HFF-Myc (cell line): ENCODE data around the gene ANLN.

Experiments used
- DNase-seq: peaks from one replicate; pipeline ENCODE4 v3.0.0-alpha.2; 2011; ENCODE audit warnings: low read depth; ENCODE audit errors: extremely low read depth
- H3K4me3 ChIP-seq: replicated peaks from 2 replicates; pipeline ENCODE4 v1.5.1; 2011; ENCODE audit warnings: low read depth, mild to moderate bottlenecking, control low read depth, low read length
- CTCF ChIP-seq: IDR thresholded peaks from 2 replicates; pipeline ENCODE4 v1.5.1; 2012; ENCODE audit warnings: mild to moderate bottlenecking, low read depth, low read length, control low read depth; ENCODE audit errors: missing control alignments

Gene ANLN

GRCh38 chr7:36390199-36391090, 783 bp downstream of the ANLN start:
- DNase-seq, result peak; percentile 43

GRCh38 chr7:36391436-36392198, 2.0 kb downstream of the ANLN start:
- DNase-seq, result no peak
- no peak for TF ChIP-seq CTCF
- peak overlapping the region; percentile 98 for H3K4me3 ChIP-seq

More at GRCh38 chr7:36390199-36391090, 783 bp downstream of the ANLN start:
- H3K4me3 ChIP-seq, result peak overlapping the region; percentile 98
- no peak for TF ChIP-seq CTCF

GRCh38 chr7:36393826-36394225, 4.2 kb downstream of the ANLN start:
- DNase-seq, result no peak
- no peak overlapping the region for H3K4me3 ChIP-seq
- TF ChIP-seq CTCF, result no peak

- no peak for DNase-seq
- TF ChIP-seq CTCF, result no peak
- no peak overlapping the region for H3K4me3 ChIP-seq
Measured at GRCh38 chr7:36395171-36395894, 5.7 kb downstream of the ANLN start.

- no peak for DNase-seq
- H3K4me3 ChIP-seq, result no peak overlapping the region
- TF ChIP-seq CTCF, result no peak
Measured at GRCh38 chr7:36396150-36396549, 6.5 kb downstream of the ANLN start.

- H3K4me3 ChIP-seq, result no peak overlapping the region
- DNase-seq, result no peak
- TF ChIP-seq CTCF, result no peak
Measured at GRCh38 chr7:36400036-36400435, 10.4 kb downstream of the ANLN start.
